GM21515 (cell line): Measurements from ENCODE around the gene BRS3.
A peak's percentile ranks its signal among the peaks of the same experiment; 100 is the strongest.

Experiments used
- ATAC-seq: cut with Tn5 transposase; IDR thresholded peaks from one replicate; pipeline ENCODE4 v1.9.1; 2021; ENCODE audit not compliant: unreplicated experiment

The BRS3 gene

DNA sequence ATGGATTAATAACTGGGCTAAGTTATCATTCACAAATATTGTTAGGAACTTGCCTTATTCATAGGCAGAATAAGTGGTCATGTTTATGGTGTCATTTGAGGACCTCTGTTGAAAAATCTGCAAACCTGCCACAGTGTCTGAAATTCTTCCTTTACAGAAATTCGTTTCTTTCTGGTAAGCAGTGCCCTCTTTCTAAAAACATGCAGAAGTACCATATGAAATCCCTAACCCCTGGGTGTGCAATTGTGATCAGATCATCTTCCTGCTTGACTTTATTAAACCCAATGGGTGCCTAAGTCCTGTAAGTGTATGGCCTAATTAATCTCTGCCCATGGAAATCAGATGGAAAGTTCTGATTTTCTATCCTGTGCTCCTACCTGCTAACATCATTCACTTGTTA lies 5.3 kb downstream of the BRS3 start:
- no peak for ATAC-seq

DNA sequence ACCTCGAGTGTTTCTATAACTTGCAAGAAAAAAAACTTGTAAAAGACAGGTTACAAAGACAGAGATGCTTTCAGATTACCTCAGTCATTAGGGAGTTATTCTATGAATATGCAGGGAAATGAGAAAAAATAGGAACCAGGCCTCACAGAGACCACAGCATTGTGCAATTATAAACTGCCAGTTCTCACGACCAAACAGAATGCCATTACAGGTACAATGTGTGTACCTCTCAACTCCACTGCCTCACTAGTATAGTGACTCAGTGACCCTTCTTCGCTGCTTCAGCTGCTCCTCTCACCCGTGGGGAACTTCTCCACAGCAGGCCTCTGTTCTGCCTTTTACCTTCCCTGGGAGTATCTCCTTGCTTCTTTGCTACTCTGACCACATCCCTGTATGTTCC lies 7.3 kb downstream of the BRS3 start:
- no peak for ATAC-seq

- peak; percentile 4 for ATAC-seq
Observed at GRCh38 chrX:136496186-136496763, 8.5 kb downstream of the BRS3 start.

GRCh38 chrX:136496764-136497555 lies 9.2 kb downstream of the BRS3 start:
- peak; percentile 84 for ATAC-seq

DNA sequence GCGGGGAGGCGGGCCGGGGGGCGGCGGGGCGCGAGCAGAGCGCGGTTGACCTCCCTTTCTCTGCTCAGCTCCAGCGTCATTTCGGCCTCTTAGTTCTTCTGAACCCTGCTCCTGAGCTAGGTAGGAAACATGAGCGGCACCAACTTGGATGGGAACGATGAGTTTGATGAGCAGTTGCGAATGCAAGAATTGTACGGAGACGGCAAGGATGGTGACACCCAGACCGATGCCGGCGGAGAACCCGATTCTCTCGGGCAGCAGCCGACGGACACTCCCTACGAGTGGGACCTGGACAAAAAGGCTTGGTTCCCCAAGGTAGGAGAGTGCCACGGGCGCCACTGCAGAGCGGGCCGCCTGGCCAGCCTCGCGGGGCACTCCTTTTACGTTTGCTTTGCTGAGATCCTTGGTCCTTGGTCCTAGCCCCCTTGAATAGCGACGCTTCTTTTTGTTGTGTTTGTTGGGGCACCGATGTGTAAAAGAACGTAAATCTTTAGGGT lies 9.9 kb downstream of the BRS3 start, which contains the start of gene HTATSF1:
HTATSF1 (plus strand) TSS at position 37 of the 497 bp plus-strand sequence; CDS start at position 130, 93 bp downstream.
- ATAC-seq: peak; percentile 17

DNA sequence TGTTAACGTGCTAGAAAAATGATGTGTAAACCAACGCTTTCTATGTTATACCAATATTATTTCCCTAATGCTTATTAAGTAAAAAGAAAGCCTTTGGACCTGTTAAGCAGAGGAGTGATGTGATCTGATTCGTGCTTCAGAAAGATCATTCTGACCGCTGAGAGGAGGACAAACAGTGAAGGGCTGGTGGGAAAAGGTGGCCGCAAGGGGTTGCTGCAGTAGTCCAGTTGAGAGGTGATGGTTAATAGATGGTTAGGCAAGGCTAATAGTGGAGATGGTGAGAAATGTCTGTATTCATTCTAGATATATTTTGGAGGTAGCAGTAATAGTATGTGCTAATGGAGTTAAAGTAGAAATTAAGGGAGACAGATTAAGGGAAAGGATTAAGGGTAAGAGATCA lies 31.3 kb downstream of the BRS3 start:
- no peak for ATAC-seq

DNA sequence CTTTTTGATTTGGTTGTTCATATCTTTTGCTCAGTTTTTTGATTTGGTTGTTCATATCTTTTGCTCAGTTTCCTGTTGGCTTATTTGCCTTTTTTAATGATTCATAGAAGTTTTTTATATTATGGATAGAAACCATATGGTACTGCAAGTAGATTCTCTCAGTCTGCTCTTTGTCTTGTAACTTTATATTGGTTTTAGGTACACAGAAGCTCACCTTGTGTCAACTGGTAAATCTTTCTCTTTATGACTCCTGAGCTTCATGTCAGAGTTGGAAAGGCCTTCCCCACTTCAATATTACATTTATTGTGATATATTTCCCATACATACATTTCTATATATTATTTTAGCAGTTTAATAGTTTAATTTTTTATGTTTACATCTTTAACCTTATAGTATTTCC lies 36.0 kb downstream of the BRS3 start:
- no peak for ATAC-seq

DNA sequence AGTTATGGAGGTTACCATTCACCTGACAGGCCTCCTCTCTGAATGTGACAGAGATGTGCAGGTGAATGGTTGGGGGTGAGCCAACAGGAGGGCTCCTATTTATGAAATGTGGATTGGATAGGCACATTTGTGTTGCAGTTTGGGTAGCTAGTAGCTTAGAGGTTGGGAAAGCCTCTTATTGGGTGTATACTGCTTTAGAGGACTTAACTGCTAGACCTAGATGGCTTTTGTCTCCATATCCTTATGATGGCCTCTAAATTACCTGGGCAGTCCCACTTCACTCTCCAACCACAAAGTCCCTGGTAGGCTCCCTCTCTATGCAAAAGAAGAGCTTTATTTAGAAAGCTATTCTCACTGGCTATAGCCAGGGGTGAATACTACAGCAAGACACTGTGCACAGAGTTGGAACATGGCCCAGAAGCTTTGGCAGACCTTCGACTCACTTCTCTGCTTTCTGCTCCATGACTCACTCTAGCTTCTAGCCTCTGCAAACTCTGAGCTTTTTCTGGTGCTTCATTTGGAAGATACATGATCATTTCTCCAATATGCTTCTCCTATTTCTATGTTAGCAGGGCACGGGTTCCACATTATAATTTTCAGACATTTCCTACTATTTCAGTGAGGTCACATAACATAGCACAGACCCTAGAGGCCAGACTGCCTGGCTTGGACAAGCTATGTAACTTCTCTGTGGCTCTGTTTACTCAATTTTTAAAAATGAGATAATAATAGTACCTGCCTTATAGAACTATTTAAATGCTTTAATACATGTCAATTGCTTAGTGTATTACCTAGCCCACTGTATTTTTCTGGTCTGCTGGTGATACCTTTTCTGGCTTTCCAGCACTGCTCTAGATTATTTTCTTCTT lies 38.2 kb downstream of the BRS3 start:
- no peak for ATAC-seq

- ATAC-seq: no peak
Observed at GRCh38 chrX:136528645-136529315, 41.0 kb downstream of the BRS3 start.

DNA sequence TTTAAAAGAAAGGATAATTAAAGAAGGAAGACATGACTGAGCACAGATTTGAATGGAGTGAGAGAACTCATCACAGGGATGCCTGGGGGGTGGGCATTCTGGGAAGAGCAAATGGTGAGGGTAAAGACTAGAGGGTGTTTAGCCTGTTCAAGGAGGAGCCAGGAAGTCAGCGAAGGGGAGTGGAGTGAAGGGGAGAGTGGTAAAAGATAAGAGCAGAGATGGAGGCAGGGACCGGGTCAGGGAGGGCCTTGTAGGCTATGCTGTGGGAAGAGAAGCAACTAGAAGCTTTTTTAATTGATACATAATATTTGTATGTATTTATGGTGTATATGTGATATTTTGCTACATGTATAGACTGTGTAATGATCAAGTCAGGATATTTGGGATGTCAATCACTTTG lies 42.0 kb downstream of the BRS3 start:
- ATAC-seq: no peak

- ATAC-seq: no peak
Observed at GRCh38 chrX:136531951-136532350, 44.2 kb downstream of the BRS3 start, which contains the start of gene VGLL1. VGLL1 (plus strand) TSS chrX:136532215; CDS start chrX:136536021, 3,806 bp downstream.

- no peak for ATAC-seq
Observed at GRCh38 chrX:136534131-136534530, 46.4 kb downstream of the BRS3 start.

- no peak for ATAC-seq
Observed at GRCh38 chrX:136538811-136539210, 51.1 kb downstream of the BRS3 start.

GRCh38 chrX:136540226-136540625 lies 52.5 kb downstream of the BRS3 start:
- ATAC-seq: no peak

- ATAC-seq: no peak
Observed at GRCh38 chrX:136541294-136541693, 53.5 kb downstream of the BRS3 start.

GRCh38 chrX:136542281-136542680 lies 54.5 kb downstream of the BRS3 start:
- no peak for ATAC-seq
